ENCODE results near the gene TMED7. TPM values are rescaled to one million over a fixed set of nuclear protein-coding genes. Genes with fewer than 3 reads are reported as not detected.

The TMED7 gene
- total RNA-seq, 1 donor from 2014 or later: 121 TPM

DNA sequence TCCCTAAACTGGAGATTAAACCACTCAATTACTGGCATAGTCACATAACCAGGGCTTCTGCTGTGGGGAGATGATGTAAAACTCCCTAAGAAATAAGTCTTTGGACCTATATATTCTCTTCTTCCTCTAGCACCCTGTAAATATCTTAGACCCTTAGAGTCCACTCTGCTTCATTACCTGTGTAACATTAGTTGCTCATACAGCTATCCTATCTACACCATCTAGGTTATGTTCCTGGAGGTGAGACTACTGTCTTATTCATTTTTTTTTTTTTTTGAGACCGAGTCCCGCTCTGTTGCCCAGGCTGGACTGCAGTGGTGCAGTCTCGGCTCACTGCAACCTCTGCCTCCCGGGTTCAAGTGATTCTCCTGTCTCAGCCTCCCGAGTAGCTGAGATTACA lies 14.0 kb downstream of the TMED7 start:
- Histone ChIP-seq H3K4me3 (ENCODE audit: low read depth, low read length) (no peak overlapping the region), H3K36me3 (ENCODE audit: control insufficient read depth, insufficient read depth, low read length) (no peaks in the 10 kb centered on the region), H3K27me3 (ENCODE audit: control insufficient read depth, insufficient read depth, low read length) (no peaks in the 10 kb centered on the region)
- TF ChIP-seq, protein P1, sequence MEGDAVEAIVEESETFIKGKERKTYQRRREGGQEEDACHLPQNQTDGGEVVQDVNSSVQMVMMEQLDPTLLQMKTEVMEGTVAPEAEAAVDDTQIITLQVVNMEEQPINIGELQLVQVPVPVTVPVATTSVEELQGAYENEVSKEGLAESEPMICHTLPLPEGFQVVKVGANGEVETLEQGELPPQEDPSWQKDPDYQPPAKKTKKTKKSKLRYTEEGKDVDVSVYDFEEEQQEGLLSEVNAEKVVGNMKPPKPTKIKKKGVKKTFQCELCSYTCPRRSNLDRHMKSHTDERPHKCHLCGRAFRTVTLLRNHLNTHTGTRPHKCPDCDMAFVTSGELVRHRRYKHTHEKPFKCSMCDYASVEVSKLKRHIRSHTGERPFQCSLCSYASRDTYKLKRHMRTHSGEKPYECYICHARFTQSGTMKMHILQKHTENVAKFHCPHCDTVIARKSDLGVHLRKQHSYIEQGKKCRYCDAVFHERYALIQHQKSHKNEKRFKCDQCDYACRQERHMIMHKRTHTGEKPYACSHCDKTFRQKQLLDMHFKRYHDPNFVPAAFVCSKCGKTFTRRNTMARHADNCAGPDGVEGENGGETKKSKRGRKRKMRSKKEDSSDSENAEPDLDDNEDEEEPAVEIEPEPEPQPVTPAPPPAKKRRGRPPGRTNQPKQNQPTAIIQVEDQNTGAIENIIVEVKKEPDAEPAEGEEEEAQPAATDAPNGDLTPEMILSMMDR (IDR thresholded peaks at IDR 0.05; ENCODE audit: insufficient read depth, low read length, poor library complexity, severe bottlenecking): no peak
- no peak for DNase-seq (ENCODE audit: low read depth)

DNA sequence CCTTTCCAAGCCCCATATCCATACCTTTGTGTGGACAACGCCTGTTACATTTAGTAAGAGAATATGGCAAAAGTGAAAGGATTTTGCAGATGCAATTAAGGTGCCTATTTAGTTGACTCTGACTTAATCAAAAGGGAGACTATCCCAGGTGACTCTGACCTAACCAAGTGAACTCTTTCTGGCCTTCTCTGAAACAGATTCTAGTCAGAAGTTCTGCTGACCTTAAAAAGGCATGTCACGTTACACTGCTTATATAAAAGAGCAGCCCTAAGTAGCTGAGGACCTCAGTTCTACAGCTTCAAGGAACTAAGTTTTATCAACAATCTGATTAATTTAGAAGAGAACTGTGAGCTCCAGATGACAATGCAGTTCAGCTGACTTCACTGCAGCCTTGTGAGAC lies 17.9 kb downstream of the TMED7 start:
- Histone ChIP-seq H3K27me3 (ENCODE audit: control insufficient read depth, insufficient read depth, low read length) (no peaks in the 10 kb centered on the region), H3K36me3 (ENCODE audit: control insufficient read depth, insufficient read depth, low read length) (no peaks in the 10 kb centered on the region), H3K4me3 (ENCODE audit: low read depth, low read length) (no peak overlapping the region)
- TF ChIP-seq, protein P1 (IDR thresholded peaks at IDR 0.05; ENCODE audit: insufficient read depth, low read length, poor library complexity, severe bottlenecking): no peak
- DNase-seq (ENCODE audit: low read depth): no peak

DNA sequence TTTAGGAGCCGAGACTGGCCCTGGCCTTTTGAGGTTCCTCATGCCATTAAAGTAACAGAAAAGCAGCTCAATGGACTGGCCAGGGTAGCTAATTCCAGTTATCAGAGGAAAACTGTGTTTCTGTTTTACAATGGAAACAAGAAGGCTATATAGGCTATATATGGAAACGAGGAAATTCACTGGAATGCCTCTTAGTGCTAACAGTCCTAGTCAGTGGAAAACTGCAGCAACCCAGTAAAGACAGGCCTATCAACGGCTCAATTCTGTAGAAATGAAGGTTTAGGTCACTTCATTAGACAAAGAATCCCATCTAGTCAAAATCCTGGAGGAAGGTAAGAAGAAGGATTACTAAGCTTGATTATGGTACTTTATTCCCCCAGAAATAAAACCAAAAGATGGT lies 20.4 kb downstream of the TMED7 start:
- H3K36me3 ChIP-seq (ENCODE audit: control insufficient read depth, insufficient read depth, low read length): no peaks in the 10 kb centered on the region
- DNase-seq (ENCODE audit: low read depth): no peak
- no peaks in the 10 kb centered on the region for H3K27me3 ChIP-seq (ENCODE audit: control insufficient read depth, insufficient read depth, low read length)
- H3K4me3 ChIP-seq (ENCODE audit: low read depth, low read length): no peak overlapping the region
- TF ChIP-seq, protein P1 (IDR thresholded peaks at IDR 0.05; ENCODE audit: insufficient read depth, low read length, poor library complexity, severe bottlenecking): no peak

DNA sequence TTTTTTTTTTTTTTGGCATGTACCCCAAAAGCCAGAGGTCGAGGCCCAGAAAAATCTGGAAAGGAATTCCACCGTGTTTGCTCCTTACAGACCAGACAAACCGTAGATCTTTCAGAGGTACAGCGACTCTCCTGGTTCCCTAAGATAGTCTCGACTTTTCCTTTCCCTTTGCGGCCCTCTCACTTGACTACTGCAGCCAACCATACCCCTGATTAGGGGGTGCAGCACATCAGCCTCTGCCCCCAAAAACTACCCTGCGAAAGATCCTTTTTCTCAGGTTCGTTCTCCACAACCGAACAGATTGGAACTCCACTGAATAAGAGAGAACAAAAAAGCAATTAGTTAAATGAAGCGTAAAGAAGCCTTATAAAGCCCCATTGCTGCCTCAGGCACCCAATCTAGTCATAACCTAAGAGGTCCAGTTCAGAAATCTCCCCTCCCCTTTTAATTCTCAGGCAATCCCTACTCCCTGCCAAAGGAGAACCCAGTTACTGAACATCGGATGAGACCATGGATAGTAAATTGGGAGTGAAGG lies 23.2 kb downstream of the TMED7 start:
- no peaks in the 10 kb centered on the region for H3K36me3 ChIP-seq (ENCODE audit: control insufficient read depth, insufficient read depth, low read length)
- TF ChIP-seq, protein P1 (IDR thresholded peaks at IDR 0.05; ENCODE audit: insufficient read depth, low read length, poor library complexity, severe bottlenecking): no peak
- DNase-seq (ENCODE audit: low read depth): no peak
- H3K4me3 ChIP-seq (ENCODE audit: low read depth, low read length): peak overlapping the region; percentile 55
- H3K27me3 ChIP-seq (ENCODE audit: control insufficient read depth, insufficient read depth, low read length): no peaks in the 10 kb centered on the region

DNA sequence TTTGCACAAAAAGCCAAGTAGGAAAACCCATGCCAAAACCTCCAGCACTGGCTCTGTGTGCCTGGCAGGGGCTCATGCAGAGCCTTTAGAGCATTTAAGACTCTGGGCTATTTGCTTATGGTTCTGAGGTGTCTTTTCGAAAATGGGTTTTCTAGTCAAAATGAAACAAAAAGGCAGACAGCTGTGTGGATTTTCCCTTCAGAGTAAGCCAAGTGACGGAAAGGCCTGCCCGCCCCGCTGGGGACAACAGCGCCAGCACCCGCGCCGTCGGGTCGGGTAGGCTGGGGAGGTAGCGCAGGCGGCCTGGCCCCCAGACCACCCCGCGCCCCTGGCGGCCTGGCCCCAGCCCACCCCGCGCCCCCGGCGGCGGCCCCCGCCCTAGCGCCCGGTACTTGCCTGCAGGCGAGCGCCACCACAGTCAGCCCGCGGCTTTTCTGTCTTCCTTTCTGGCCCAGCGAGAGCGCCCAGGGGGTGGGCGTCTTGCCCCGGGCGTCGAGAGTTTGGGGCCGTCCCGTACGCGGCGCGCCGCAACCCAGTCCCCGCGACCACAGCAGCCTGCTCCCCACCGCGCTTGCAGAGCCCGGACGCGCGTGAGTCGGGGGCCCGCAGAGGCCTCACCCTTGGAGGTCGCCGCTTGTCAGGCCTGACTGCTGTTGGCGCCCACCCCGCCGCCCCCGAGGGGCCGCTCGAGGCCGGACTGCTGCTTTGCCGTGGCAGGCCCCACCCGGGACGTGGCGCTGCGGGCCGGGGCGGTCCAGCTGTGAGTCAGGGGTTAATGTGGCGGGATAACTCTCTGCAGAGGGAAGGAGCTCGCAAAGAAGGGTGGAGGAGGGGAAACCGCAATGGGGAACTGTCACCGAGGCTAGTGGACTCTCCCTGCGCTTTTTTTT lies 23.9 kb downstream of the TMED7 start, which contains the start of gene TICAM2:
TSS of gene TICAM2 (minus strand) at position 779 of the 890 bp plus-strand sequence. CDS start 21,223 bp downstream, outside the sequence.
- no peaks in the 10 kb centered on the region for H3K36me3 ChIP-seq (ENCODE audit: control insufficient read depth, insufficient read depth, low read length)
- H3K27me3 ChIP-seq (ENCODE audit: control insufficient read depth, insufficient read depth, low read length): no peaks in the 10 kb centered on the region
- H3K4me3 ChIP-seq (ENCODE audit: low read depth, low read length): peak within 1 kb of the TSS; percentile 55
- DNase-seq (ENCODE audit: low read depth): no peak
- TF ChIP-seq, protein P1 (IDR thresholded peaks at IDR 0.05; ENCODE audit: insufficient read depth, low read length, poor library complexity, severe bottlenecking): no peak

Data from kidney epithelial cell (primary cell).